GM13976 (cell line): ENCODE data around the gene RABGGTA.

Source experiments
- DNase-seq: peaks from one replicate; pipeline ENCODE4 v3.0.0; 2012; ENCODE audit warnings: low spot score
- CTCF ChIP-seq: IDR thresholded peaks from 2 replicates; pipeline ENCODE4 v1.5.1; 2012; ENCODE audit warnings: borderline replicate concordance, mild to moderate bottlenecking; ENCODE audit not compliant: insufficient read depth; ENCODE audit errors: extremely low read depth, missing control alignments, control extremely low read depth
- in situ Hi-C: fragments of 300-500 bp; cut with MboI; formaldehyde crosslinking; loops from one replicate; pipeline ENCODE4 v1.12.0; 2022; ENCODE audit warnings: low sequenced_read_pairs, mixed read lengths, inconsistent platforms; ENCODE audit not compliant: unreplicated experiment

Gene RABGGTA

GRCh38 chr14:24241829-24242443 lies 29.5 kb downstream of the RABGGTA start:
- in situ Hi-C loops = no loop called here
- no peak for TF ChIP-seq CTCF
- peak; percentile 97 for DNase-seq

GRCh38 chr14:24240110-24240918 lies 31.1 kb downstream of the RABGGTA start:
- in situ Hi-C loops = no loop called here
- no peak for DNase-seq
- TF ChIP-seq CTCF = no peak

- no peak for DNase-seq
- in situ Hi-C loops = no loop called here
- no peak for TF ChIP-seq CTCF
Measured at GRCh38 chr14:24238527-24239037, 32.8 kb downstream of the RABGGTA start.

GRCh38 chr14:24238123-24238522 lies 33.3 kb downstream of the RABGGTA start:
- in situ Hi-C loops = no loop called here
- DNase-seq = no peak

GRCh38 chr14:24237463-24237955 lies 33.9 kb downstream of the RABGGTA start:
- DNase-seq = no peak
- TF ChIP-seq CTCF = no peak
- in situ Hi-C loops = no loop called here

More at GRCh38 chr14:24238123-24238522, 33.3 kb downstream of the RABGGTA start:
- TF ChIP-seq CTCF = no peak

- TF ChIP-seq CTCF = no peak
- DNase-seq = no peak
- in situ Hi-C loops = no loop called here
Measured at GRCh38 chr14:24236689-24237462, 34.5 kb downstream of the RABGGTA start.
